ENCODE measurements around the gene ATF6. TPM values are rescaled to one million over a fixed set of nuclear protein-coding genes. Genes with fewer than 3 reads are reported as not detected.

Gene ATF6
- total RNA-seq, 1 donor from 2014 or later: 29.6 TPM

GRCh38 chr1:161946071-161946987, 180.2 kb downstream of the ATF6 start:
- H3K9me3 Mint-ChIP-seq: no peaks in the 10 kb centered on the region
- no peaks in the 10 kb centered on the region for H3K27me3 Mint-ChIP-seq (ENCODE audit: low read depth)
- H3K27ac Mint-ChIP-seq: no peak overlapping the region
- DNase-seq (ENCODE audit: low spot score): no peak
- H3K36me3 Mint-ChIP-seq (ENCODE audit: low read depth): peaks cover 54% of the 10 kb centered on the region
- intact Hi-C loops (cut with micrococcal nuclease): no loop called here
- no peak overlapping the region for H3K4me3 Mint-ChIP-seq (ENCODE audit: low read depth)
- H3K4me1 Mint-ChIP-seq (ENCODE audit: low read depth): no peaks in the 10 kb centered on the region

- peaks cover 42% of the 10 kb centered on the region for H3K36me3 Mint-ChIP-seq (ENCODE audit: low read depth)
- intact Hi-C loops (cut with micrococcal nuclease): no loop called here
These were observed 182.3 kb downstream of the ATF6 start for GRCh38 chr1:161948435-161948834.

GRCh38 chr1:161949548-161949947, 183.4 kb downstream of the ATF6 start:
- intact Hi-C loops (cut with micrococcal nuclease): no loop called here
- Mint-ChIP-seq H3K4me3 (ENCODE audit: low read depth) (no peak overlapping the region), H3K27ac (no peak overlapping the region), H3K27me3 (ENCODE audit: low read depth) (no peaks in the 10 kb centered on the region), H3K9me3 (no peaks in the 10 kb centered on the region), H3K36me3 (ENCODE audit: low read depth) (peaks cover 35% of the 10 kb centered on the region), H3K4me1 (ENCODE audit: low read depth) (peaks cover 11% of the 10 kb centered on the region)
- no peak for DNase-seq (ENCODE audit: low spot score)

More at GRCh38 chr1:161948435-161948834, 182.3 kb downstream of the ATF6 start:
- Mint-ChIP-seq H3K4me1 (ENCODE audit: low read depth) (peaks cover 3% of the 10 kb centered on the region), H3K9me3 (no peaks in the 10 kb centered on the region), H3K27ac (no peak overlapping the region), H3K27me3 (ENCODE audit: low read depth) (no peaks in the 10 kb centered on the region), H3K4me3 (ENCODE audit: low read depth) (no peak overlapping the region)
- no peak for DNase-seq (ENCODE audit: low spot score)

- no peak for DNase-seq (ENCODE audit: low spot score)
- Mint-ChIP-seq H3K27me3 (ENCODE audit: low read depth) (no peaks in the 10 kb centered on the region), H3K36me3 (ENCODE audit: low read depth) (peaks cover 31% of the 10 kb centered on the region), H3K27ac (no peak overlapping the region), H3K4me1 (ENCODE audit: low read depth) (peaks cover 14% of the 10 kb centered on the region), H3K9me3 (no peaks in the 10 kb centered on the region), H3K4me3 (ENCODE audit: low read depth) (no peak overlapping the region)
- intact Hi-C loops (cut with micrococcal nuclease): no loop called here
These were observed 184.3 kb downstream of the ATF6 start for GRCh38 chr1:161950377-161950776.

GRCh38 chr1:161951646-161952045, 185.5 kb downstream of the ATF6 start:
- Mint-ChIP-seq H3K27me3 (ENCODE audit: low read depth) (no peaks in the 10 kb centered on the region), H3K27ac (no peak overlapping the region), H3K4me1 (ENCODE audit: low read depth) (peaks cover 14% of the 10 kb centered on the region), H3K9me3 (no peaks in the 10 kb centered on the region), H3K36me3 (ENCODE audit: low read depth) (peaks cover 23% of the 10 kb centered on the region), H3K4me3 (ENCODE audit: low read depth) (no peak overlapping the region)
- DNase-seq (ENCODE audit: low spot score): no peak
- intact Hi-C loops (cut with micrococcal nuclease): no loop called here

- Mint-ChIP-seq H3K9me3 (no peaks in the 10 kb centered on the region), H3K36me3 (ENCODE audit: low read depth) (peaks cover 17% of the 10 kb centered on the region), H3K4me1 (ENCODE audit: low read depth) (peaks cover 14% of the 10 kb centered on the region), H3K27me3 (ENCODE audit: low read depth) (no peaks in the 10 kb centered on the region), H3K4me3 (ENCODE audit: low read depth) (no peak overlapping the region), H3K27ac (no peak overlapping the region)
- DNase-seq (ENCODE audit: low spot score): no peak
- intact Hi-C loops (cut with micrococcal nuclease): no loop called here
These were observed 186.6 kb downstream of the ATF6 start for GRCh38 chr1:161952607-161953172.

GRCh38 chr1:161953256-161953920, 187.3 kb downstream of the ATF6 start:
- H3K27me3 Mint-ChIP-seq (ENCODE audit: low read depth): no peaks in the 10 kb centered on the region

GRCh38 chr1:161954050-161954449, 187.9 kb downstream of the ATF6 start:
- peaks cover 25% of the 10 kb centered on the region for H3K36me3 Mint-ChIP-seq (ENCODE audit: low read depth)
- DNase-seq (ENCODE audit: low spot score): no peak
- H3K4me1 Mint-ChIP-seq (ENCODE audit: low read depth): peaks cover 14% of the 10 kb centered on the region
- no peak overlapping the region for H3K27ac Mint-ChIP-seq
- intact Hi-C loops (cut with micrococcal nuclease): no loop called here
- H3K9me3 Mint-ChIP-seq: no peaks in the 10 kb centered on the region
- H3K27me3 Mint-ChIP-seq (ENCODE audit: low read depth): no peaks in the 10 kb centered on the region
- H3K4me3 Mint-ChIP-seq (ENCODE audit: low read depth): no peak overlapping the region

More at GRCh38 chr1:161953256-161953920, 187.3 kb downstream of the ATF6 start:
- DNase-seq (ENCODE audit: low spot score): no peak
- H3K36me3 Mint-ChIP-seq (ENCODE audit: low read depth): peaks cover 18% of the 10 kb centered on the region
- intact Hi-C loops (cut with micrococcal nuclease): no loop called here
- H3K27ac Mint-ChIP-seq: no peak overlapping the region
- no peak overlapping the region for H3K4me3 Mint-ChIP-seq (ENCODE audit: low read depth)
- H3K4me1 Mint-ChIP-seq (ENCODE audit: low read depth): peaks cover 14% of the 10 kb centered on the region
- no peaks in the 10 kb centered on the region for H3K9me3 Mint-ChIP-seq

- Mint-ChIP-seq H3K4me3 (ENCODE audit: low read depth) (no peak overlapping the region), H3K4me1 (ENCODE audit: low read depth) (peaks cover 14% of the 10 kb centered on the region)
- no peak for DNase-seq (ENCODE audit: low spot score)
These were observed 188.3 kb downstream of the ATF6 start for GRCh38 chr1:161954466-161954865.

GRCh38 chr1:161955606-161956005, 189.5 kb downstream of the ATF6 start:
- Mint-ChIP-seq H3K27ac (no peak overlapping the region), H3K4me3 (ENCODE audit: low read depth) (no peak overlapping the region), H3K36me3 (ENCODE audit: low read depth) (peaks cover 27% of the 10 kb centered on the region), H3K9me3 (no peaks in the 10 kb centered on the region), H3K27me3 (ENCODE audit: low read depth) (no peaks in the 10 kb centered on the region), H3K4me1 (ENCODE audit: low read depth) (peaks cover 19% of the 10 kb centered on the region)
- no peak for DNase-seq (ENCODE audit: low spot score)
- intact Hi-C loops (cut with micrococcal nuclease): no loop called here

More at GRCh38 chr1:161954466-161954865, 188.3 kb downstream of the ATF6 start:
- peaks cover 25% of the 10 kb centered on the region for H3K36me3 Mint-ChIP-seq (ENCODE audit: low read depth)
- no peaks in the 10 kb centered on the region for H3K9me3 Mint-ChIP-seq
- H3K27me3 Mint-ChIP-seq (ENCODE audit: low read depth): no peaks in the 10 kb centered on the region
- no peak overlapping the region for H3K27ac Mint-ChIP-seq
- intact Hi-C loops (cut with micrococcal nuclease): no loop called here

GRCh38 chr1:161956097-161956496, 190.0 kb downstream of the ATF6 start:
- intact Hi-C loops (cut with micrococcal nuclease): no loop called here
- Mint-ChIP-seq H3K27ac (no peak overlapping the region), H3K4me3 (ENCODE audit: low read depth) (no peak overlapping the region), H3K36me3 (ENCODE audit: low read depth) (peaks cover 28% of the 10 kb centered on the region), H3K4me1 (ENCODE audit: low read depth) (peaks cover 23% of the 10 kb centered on the region), H3K9me3 (no peaks in the 10 kb centered on the region), H3K27me3 (ENCODE audit: low read depth) (no peaks in the 10 kb centered on the region)
- no peak for DNase-seq (ENCODE audit: low spot score)

- Mint-ChIP-seq H3K4me3 (ENCODE audit: low read depth) (no peak overlapping the region), H3K36me3 (ENCODE audit: low read depth) (peaks cover 28% of the 10 kb centered on the region), H3K27me3 (ENCODE audit: low read depth) (no peaks in the 10 kb centered on the region), H3K4me1 (ENCODE audit: low read depth) (peaks cover 31% of the 10 kb centered on the region), H3K27ac (no peak overlapping the region), H3K9me3 (no peaks in the 10 kb centered on the region)
- DNase-seq (ENCODE audit: low spot score): no peak
- intact Hi-C loops (cut with micrococcal nuclease): no loop called here
These were observed 190.8 kb downstream of the ATF6 start for GRCh38 chr1:161956930-161957329.

- peaks cover 38% of the 10 kb centered on the region for H3K36me3 Mint-ChIP-seq (ENCODE audit: low read depth)
- intact Hi-C loops (cut with micrococcal nuclease): no loop called here
- H3K27ac Mint-ChIP-seq: no peak overlapping the region
- H3K4me1 Mint-ChIP-seq (ENCODE audit: low read depth): peaks cover 39% of the 10 kb centered on the region
- H3K27me3 Mint-ChIP-seq (ENCODE audit: low read depth): no peaks in the 10 kb centered on the region
- H3K9me3 Mint-ChIP-seq: no peaks in the 10 kb centered on the region
- no peak overlapping the region for H3K4me3 Mint-ChIP-seq (ENCODE audit: low read depth)
- no peak for DNase-seq (ENCODE audit: low spot score)
These were observed 192.3 kb downstream of the ATF6 start for GRCh38 chr1:161958425-161958824.
